ENCODE results near the gene BPIFB1. TPM values are rescaled to one million over a fixed set of nuclear protein-coding genes. Genes with fewer than 3 reads are reported as not detected.

BPIFB1 gene
- total and polyA plus RNA-seq, 9 of the 15 experiments (the other 6 are each of a cell fraction or from before 2014, with no cell fraction given): not detected

DNA sequence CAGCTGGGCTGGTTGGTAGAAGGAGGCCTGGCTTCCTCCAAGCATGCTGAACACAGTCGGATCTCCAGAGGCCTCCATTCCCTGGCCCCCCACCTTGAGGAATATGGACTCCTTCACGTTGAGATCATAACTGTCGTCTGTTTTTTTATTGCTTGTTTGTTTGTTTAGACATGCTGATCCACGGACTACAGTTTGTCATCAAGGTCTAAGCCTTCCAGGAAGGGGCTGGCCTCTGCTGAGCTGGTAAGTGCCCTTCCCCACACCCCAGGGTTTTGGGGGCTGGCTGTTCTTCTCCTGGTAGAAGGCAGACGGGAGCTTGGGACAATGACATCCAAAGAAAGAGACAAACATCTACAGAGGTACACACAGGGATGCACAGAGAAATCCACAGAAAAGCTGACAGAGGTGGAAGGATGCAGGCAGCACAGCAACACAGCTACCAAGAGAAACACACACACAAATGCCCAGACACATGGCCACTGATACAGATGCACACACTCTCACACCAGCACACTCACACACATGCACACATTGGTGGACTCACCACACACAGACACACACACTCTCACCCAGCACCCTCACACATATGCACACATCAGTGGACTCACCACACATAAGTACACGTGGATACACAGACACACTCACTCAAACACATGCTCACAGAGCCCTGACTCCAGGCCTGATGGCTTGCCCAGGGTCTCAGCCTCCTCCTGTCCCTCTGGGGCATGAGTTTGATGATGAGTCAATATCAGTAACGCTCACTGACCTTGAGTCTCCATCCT is 40.5 kb upstream of the BPIFB1 start:
- Histone ChIP-seq H3K4me1 (replicated peaks in 1 of 2; ENCODE audit: control insufficient read depth in 2 of 2, insufficient read depth in 2 of 2, low read length in 2 of 2) (no peaks in the 10 kb centered on the region), H4K20me1 (replicated peaks; ENCODE audit: control insufficient read depth, insufficient read depth, low read length) (no peaks in the 10 kb centered on the region; the same call in 1 of the 2 replicates), H3K9me3 (replicated peaks; ENCODE audit: control insufficient read depth, insufficient read depth, low read depth, low read length) (no peaks in the 10 kb centered on the region), H2AFZ (ENCODE audit: low read depth, low read length) (no peak overlapping the region), H3K9ac (ENCODE audit: insufficient read depth in 1 of 2, low read depth in 2 of 2, low read length in 2 of 2) (no peak overlapping the region), H3K4me2 (ENCODE audit: insufficient read depth, low read length) (no peak overlapping the region), H3K79me2 (ENCODE audit: control insufficient read depth, insufficient read depth, low read length) (no peaks in the 10 kb centered on the region), H3K36me3 (ENCODE audit: control insufficient read depth, insufficient read depth, low read length) (no peaks in the 10 kb centered on the region), H3K27me3 (ENCODE audit: control insufficient read depth in 2 of 2, insufficient read depth in 2 of 2, low read length in 2 of 2) (peaks cover 0 to 9% of the 10 kb centered on the region in 2 experiments; a peak in 3 of 5 replicates), H3K4me3 (no peak overlapping the region), H3K9me1 (ENCODE audit: control insufficient read depth, insufficient read depth, low read length) (no peaks in the 10 kb centered on the region), H3K27ac (ENCODE audit: extremely low read depth, low read depth, low read length) (no peak overlapping the region)
- TF ChIP-seq MCM3 (IDR thresholded peaks at IDR 0.05) (0 out of 2 replicates have a peak, but pooled peaks have one; percentile 7), C11orf30 (IDR thresholded peaks at IDR 0.05; ENCODE audit: low read depth) (no peak)
- intact Hi-C loops (cut with micrococcal nuclease) (no loop called here), in situ Hi-C loops (cut with MboI) (no loop called here)
- FAIRE-seq (no peak), DNase-seq (ENCODE audit: extremely low read depth in 1 of 4, low spot score in 3 of 4) (no peak), ATAC-seq (no peak)
- CTCF ChIA-PET (ENCODE audit: low intra/inter-chr PET ratio): no interaction called here
- WGBS (ENCODE audit: insufficient coverage, low coverage, missing lambda C conversion rate): 0% methylated on average over 7 of the region's 7 CpGs
- no TSS peak for BruUV-seq (replicated peaks)
- POLR2A ChIA-PET: interaction anchor here (0.5 kb wide), 1 partner anchor 1121 kb away, joined by 5 read pairs; no protein-coding TSS in a partner anchor

DNA sequence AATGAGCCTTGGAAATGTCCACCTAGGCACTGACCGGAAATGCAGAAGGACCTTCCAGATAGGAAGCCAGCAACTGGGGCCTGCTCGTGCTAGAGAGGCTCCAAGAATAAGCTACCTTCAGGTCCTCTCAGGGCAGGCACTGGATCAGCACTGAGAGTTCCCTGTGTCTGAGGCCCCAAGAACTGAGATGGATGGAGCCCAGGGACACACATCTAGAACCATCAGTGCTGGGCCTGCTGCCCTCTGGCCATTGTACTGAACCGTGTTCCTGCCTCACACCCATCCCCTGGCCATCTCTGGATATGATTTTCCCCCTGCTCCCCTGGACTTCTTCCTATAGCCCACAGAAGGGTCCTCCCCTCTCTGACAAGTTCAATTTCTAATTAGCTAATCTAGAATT is 36.9 kb upstream of the BPIFB1 start:
- H3K9me3 ChIP-seq (replicated peaks; ENCODE audit: control insufficient read depth, insufficient read depth, low read depth, low read length): no peaks in the 10 kb centered on the region
- ChIA-PET POLR2A (interaction anchor here (0.6 to 1.2 kb wide), 3 partner anchors 9 to 344 kb away, joined by 3 to 5 read pairs (median 3); no protein-coding TSS in a partner anchor), CTCF (ENCODE audit: low intra/inter-chr PET ratio) (no interaction called here)
- no peaks in the 10 kb centered on the region; the same call in 1 of the 2 replicates for H4K20me1 ChIP-seq (replicated peaks; ENCODE audit: control insufficient read depth, insufficient read depth, low read length)
- H2AFZ ChIP-seq (ENCODE audit: low read depth, low read length): no peak overlapping the region
- no TSS peak for BruUV-seq (replicated peaks)
- FAIRE-seq (no peak), DNase-seq (ENCODE audit: extremely low read depth in 1 of 4, low spot score in 3 of 4) (no peak), ATAC-seq (no peak)
- no peak overlapping the region for H3K4me3 ChIP-seq
- H3K79me2 ChIP-seq (ENCODE audit: control insufficient read depth, insufficient read depth, low read length): no peaks in the 10 kb centered on the region
- in situ Hi-C loops (cut with MboI): no loop called here
- no peaks in the 10 kb centered on the region for H3K4me1 ChIP-seq (replicated peaks in 1 of 2; ENCODE audit: control insufficient read depth in 2 of 2, insufficient read depth in 2 of 2, low read length in 2 of 2)
- intact Hi-C loops (cut with micrococcal nuclease): no loop called here
- H3K27me3 ChIP-seq (ENCODE audit: control insufficient read depth in 2 of 2, insufficient read depth in 2 of 2, low read length in 2 of 2): peaks cover 0 to 9% of the 10 kb centered on the region in 2 experiments; a peak in 3 of 5 replicates
- no peaks in the 10 kb centered on the region for H3K9me1 ChIP-seq (ENCODE audit: control insufficient read depth, insufficient read depth, low read length)
- H3K27ac ChIP-seq (ENCODE audit: extremely low read depth, low read depth, low read length): no peak overlapping the region
- H3K36me3 ChIP-seq (ENCODE audit: control insufficient read depth, insufficient read depth, low read length): no peaks in the 10 kb centered on the region
- H3K9ac ChIP-seq (ENCODE audit: insufficient read depth in 1 of 2, low read depth in 2 of 2, low read length in 2 of 2): no peak overlapping the region
- no peak overlapping the region for H3K4me2 ChIP-seq (ENCODE audit: insufficient read depth, low read length)
- 22% methylated on average over 3 of the region's 3 CpGs for WGBS (ENCODE audit: insufficient coverage, low coverage, missing lambda C conversion rate)
- TF ChIP-seq, protein P1, sequence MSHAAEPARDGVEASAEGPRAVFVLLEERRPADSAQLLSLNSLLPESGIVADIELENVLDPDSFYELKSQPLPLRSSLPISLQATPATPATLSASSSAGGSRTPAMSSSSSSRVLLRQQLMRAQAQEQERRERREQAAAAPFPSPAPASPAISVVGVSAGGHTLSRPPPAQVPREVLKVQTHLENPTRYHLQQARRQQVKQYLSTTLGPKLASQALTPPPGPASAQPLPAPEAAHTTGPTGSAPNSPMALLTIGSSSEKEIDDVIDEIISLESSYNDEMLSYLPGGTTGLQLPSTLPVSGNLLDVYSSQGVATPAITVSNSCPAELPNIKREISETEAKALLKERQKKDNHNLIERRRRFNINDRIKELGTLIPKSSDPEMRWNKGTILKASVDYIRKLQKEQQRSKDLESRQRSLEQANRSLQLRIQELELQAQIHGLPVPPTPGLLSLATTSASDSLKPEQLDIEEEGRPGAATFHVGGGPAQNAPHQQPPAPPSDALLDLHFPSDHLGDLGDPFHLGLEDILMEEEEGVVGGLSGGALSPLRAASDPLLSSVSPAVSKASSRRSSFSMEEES (CRISPR knock-in tag; IDR thresholded peaks at IDR 0.05): no peak
- no peak for TF ChIP-seq XRCC3 (IDR thresholded peaks at IDR 0.05)
- TF ChIP-seq ARID4B (CRISPR knock-in tag; IDR thresholded peaks at IDR 0.05): no peak
- TF ChIP-seq SNIP1 (IDR thresholded peaks at IDR 0.05; ENCODE audit: low read depth): no peak

Measured in K562 (cell line).